ENCODE results near the gene SSX2IP.

GRCh38 chr1:84643183-84643582 lies 47.1 kb downstream of the SSX2IP start:
- TF ChIP-seq EZH2phosphoT487 (IDR thresholded peaks at IDR 0.05; ENCODE audit: borderline replicate concordance, low read length) (no peak), CTCF (conservative IDR thresholded peaks at IDR 0.05; ENCODE audit: low read depth, low read length) (no peak), EZH2 (IDR thresholded peaks at IDR 0.05; ENCODE audit: low read length, unreplicated experiment) (no peak)
